Measurements from ENCODE around the gene PLIN5.

DNA sequence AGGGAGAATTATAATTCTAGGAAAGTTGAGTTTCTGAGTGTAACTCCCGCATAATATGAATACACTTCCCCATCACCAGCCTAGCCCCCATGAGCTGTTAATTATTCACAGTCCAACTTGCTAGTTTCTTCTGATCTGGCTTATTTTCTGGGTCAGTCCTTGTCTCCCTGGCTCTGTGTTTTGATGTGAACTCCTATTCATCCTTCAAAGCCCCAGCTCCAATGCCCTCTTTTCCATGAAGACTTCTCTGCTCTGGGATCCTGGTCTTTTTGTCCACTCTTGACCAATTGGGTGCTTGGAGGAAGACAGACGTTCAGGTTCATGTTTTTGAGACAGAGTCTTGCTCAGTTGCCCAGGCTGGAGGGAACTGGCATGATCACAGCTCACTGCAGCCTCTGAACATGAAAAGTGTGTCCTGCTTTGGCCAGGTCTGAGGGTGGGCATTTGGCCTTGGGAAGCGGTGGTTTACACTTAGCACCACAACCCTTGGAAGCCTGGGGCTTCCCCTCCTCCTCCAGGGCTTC lies 4.2 kb upstream of the PLIN5 start:
- TF ChIP-seq, protein P1, sequence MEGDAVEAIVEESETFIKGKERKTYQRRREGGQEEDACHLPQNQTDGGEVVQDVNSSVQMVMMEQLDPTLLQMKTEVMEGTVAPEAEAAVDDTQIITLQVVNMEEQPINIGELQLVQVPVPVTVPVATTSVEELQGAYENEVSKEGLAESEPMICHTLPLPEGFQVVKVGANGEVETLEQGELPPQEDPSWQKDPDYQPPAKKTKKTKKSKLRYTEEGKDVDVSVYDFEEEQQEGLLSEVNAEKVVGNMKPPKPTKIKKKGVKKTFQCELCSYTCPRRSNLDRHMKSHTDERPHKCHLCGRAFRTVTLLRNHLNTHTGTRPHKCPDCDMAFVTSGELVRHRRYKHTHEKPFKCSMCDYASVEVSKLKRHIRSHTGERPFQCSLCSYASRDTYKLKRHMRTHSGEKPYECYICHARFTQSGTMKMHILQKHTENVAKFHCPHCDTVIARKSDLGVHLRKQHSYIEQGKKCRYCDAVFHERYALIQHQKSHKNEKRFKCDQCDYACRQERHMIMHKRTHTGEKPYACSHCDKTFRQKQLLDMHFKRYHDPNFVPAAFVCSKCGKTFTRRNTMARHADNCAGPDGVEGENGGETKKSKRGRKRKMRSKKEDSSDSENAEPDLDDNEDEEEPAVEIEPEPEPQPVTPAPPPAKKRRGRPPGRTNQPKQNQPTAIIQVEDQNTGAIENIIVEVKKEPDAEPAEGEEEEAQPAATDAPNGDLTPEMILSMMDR (IDR thresholded peaks at IDR 0.05), result no peak
- TF ChIP-seq POLR2A (IDR thresholded peaks at IDR 0.05) (no peak), EP300 (IDR thresholded peaks at IDR 0.05) (no peak)
